GM23248 (cell line): ENCODE results near the gene C2CD2L. TPM values are rescaled to one million over a fixed set of nuclear protein-coding genes. Genes with fewer than 3 reads are reported as not detected.
A peak's percentile ranks its signal among the peaks of the same experiment; 100 is the strongest.

ENCODE experiments used
- DNase-seq: peaks from one replicate; pipeline ENCODE4 v3.0.0-alpha.2; 2015
- H2AFZ ChIP-seq: fragments of 200-600 bp; sonication (generic); 2 replicates; pipeline ENCODE4 v1.6.1; 2016; ENCODE audit warnings: antibody characterized with exemption
- H3F3A ChIP-seq: fragments of 200-600 bp; sonication (generic); 2 replicates; pipeline ENCODE4 v1.6.1; 2016; ENCODE audit warnings: mild to moderate bottlenecking, antibody characterized with exemption, mixed run types; ENCODE audit not compliant: insufficient read depth
- H3K27ac ChIP-seq: fragments of 200-600 bp; sonication (generic); 2 replicates; pipeline ENCODE4 v1.5.1; 2016; ENCODE audit warnings: mild to moderate bottlenecking
- H3K27me3 ChIP-seq: fragments of 200-600 bp; sonication (generic); replicated peaks from 2 replicates; pipeline ENCODE4 v1.6.1; 2016; ENCODE audit warnings: mild to moderate bottlenecking; ENCODE audit not compliant: insufficient read depth
- H3K36me3 ChIP-seq: fragments of 200-600 bp; sonication (generic); 2 replicates; pipeline ENCODE4 v1.6.1; 2016; ENCODE audit warnings: low read depth, mild to moderate bottlenecking
- H3K4me1 ChIP-seq: fragments of 200-600 bp; sonication (generic); 2 replicates; pipeline ENCODE4 v1.6.1; 2016; ENCODE audit warnings: mild to moderate bottlenecking; ENCODE audit not compliant: insufficient read depth
- H3K4me2 ChIP-seq: fragments of 200-600 bp; sonication (generic); one replicate; pipeline ENCODE4 v1.6.1; 2016; ENCODE audit warnings: mild to moderate bottlenecking; ENCODE audit not compliant: unreplicated experiment
- H3K4me3 ChIP-seq: fragments of 200-600 bp; sonication (generic); 2 replicates; pipeline ENCODE4 v1.5.1; 2016; ENCODE audit warnings: mild to moderate bottlenecking
- H3K79me2 ChIP-seq: fragments of 200-600 bp; sonication (generic); 2 replicates; pipeline ENCODE4 v1.6.1; 2016; ENCODE audit warnings: mild to moderate bottlenecking; ENCODE audit not compliant: insufficient read depth
- H3K9ac ChIP-seq: fragments of 200-600 bp; sonication (generic); 2 replicates; pipeline ENCODE4 v1.6.1; 2016; ENCODE audit warnings: mild to moderate bottlenecking
- H3K9me2 ChIP-seq: fragments of 200-600 bp; sonication (generic); 2 replicates; pipeline ENCODE4 v1.6.1; 2016; ENCODE audit warnings: mixed run types, mild to moderate bottlenecking, moderate library complexity; ENCODE audit not compliant: insufficient read depth
- H3K9me3 ChIP-seq: fragments of 200-600 bp; sonication (generic); one replicate; pipeline ENCODE4 v1.6.1; 2017; ENCODE audit warnings: low read depth
- H4K20me1 ChIP-seq: fragments of 200-600 bp; sonication (generic); 2 replicates; pipeline ENCODE4 v1.6.0; 2016; ENCODE audit not compliant: insufficient read depth
- EZH2 ChIP-seq: fragments of 200-600 bp; sonication (generic); IDR thresholded peaks from 2 replicates; pipeline ENCODE4 v1.6.1; 2018; ENCODE audit warnings: antibody characterized with exemption, mild to moderate bottlenecking; ENCODE audit not compliant: insufficient read depth, poor library complexity, severe bottlenecking
- EZH2phosphoT487 ChIP-seq: fragments of 200-600 bp; sonication (generic); IDR thresholded peaks from 2 replicates; pipeline ENCODE4 v1.6.1; 2018; ENCODE audit warnings: antibody characterized with exemption, moderate library complexity, mild to moderate bottlenecking, low read depth; ENCODE audit not compliant: insufficient read depth
- WGBS, 2 experiments: methylation state at CpG; one replicate each; pipeline ENCODE4 v1.1.6; 2015 to 2017; ENCODE audit warnings: low lambda C conversion rate in 2 of 2, low coverage in 1 of 2; ENCODE audit errors: missing lambda C conversion rate in 2 of 2; 5-methylcytosine and 5-hydroxymethylcytosine counted together
- in situ Hi-C: fragments of 300-500 bp; cut with MboI; formaldehyde crosslinking; loops from 2 replicates; pipeline ENCODE4 v1.15.0; 2020
- polyA plus RNA-seq: library from polyadenylated mRNA; unstranded; fragments of >200 nt; fragmentation: Nextera tagmentation; extraction: Ambion mirVana; gene quantifications from 2 replicates; pipeline ENCODE4 v1.2.1, GENCODE V29; 2016
- total RNA-seq: library from RNA; depleted of rRNA; stranded (reverse); fragments of >200 nt; shearing (Covaris generic); gene quantifications from 2 replicates; pipeline ENCODE4 v1.2.3, GENCODE V29; 2014

The C2CD2L gene
- total and polyA plus RNA-seq, 2 experiments from 2014 or later = 2.6 to 4.1 TPM

DNA sequence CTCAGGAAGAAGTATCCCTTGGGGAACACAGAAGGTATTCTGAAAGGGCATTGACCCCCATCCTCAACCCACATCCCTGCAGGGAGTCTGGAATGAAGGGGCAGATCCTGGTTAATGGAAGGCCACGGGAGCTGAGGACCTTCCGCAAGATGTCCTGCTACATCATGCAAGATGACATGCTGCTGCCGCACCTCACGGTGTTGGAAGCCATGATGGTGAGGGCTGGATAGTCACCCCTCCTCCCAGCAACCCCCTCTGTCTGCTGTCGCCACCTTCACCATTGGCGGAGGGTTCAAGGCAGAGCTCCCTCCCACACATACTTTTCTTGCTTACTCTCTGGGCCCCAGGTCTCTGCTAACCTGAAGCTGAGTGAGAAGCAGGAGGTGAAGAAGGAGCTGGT, 47.0 kb downstream of the C2CD2L start:
- Histone ChIP-seq H3K4me2 (no peak overlapping the region), H4K20me1 (no peaks in the 10 kb centered on the region), H3K9me2 (no peaks in the 10 kb centered on the region), H3K9me3 (no peaks in the 10 kb centered on the region), H3K4me1 (no peaks in the 10 kb centered on the region), H3K27ac (no peak overlapping the region), H3K27me3 (peaks cover 32% of the 10 kb centered on the region; the same call in 1 of the 2 replicates), H3K4me3 (no peak overlapping the region), H3K36me3 (no peaks in the 10 kb centered on the region), H3K9ac (no peak overlapping the region), H3K79me2 (no peaks in the 10 kb centered on the region), H2AFZ (no peak overlapping the region), H3F3A (no peaks in the 10 kb centered on the region)
- in situ Hi-C loops = no loop called here
- 81 to 84% methylated on average over 6 of the region's 6 CpGs for WGBS, 2 experiments
- no peak for DNase-seq
- no peak for TF ChIP-seq EZH2phosphoT487
- no peak for TF ChIP-seq EZH2

- 30 to 32% methylated on average over 8 of the region's 8 CpGs for WGBS, 2 experiments
- peak; percentile 35 for DNase-seq
Observed at GRCh38 chr11:119155733-119156492, 48.8 kb downstream of the C2CD2L start.

DNA sequence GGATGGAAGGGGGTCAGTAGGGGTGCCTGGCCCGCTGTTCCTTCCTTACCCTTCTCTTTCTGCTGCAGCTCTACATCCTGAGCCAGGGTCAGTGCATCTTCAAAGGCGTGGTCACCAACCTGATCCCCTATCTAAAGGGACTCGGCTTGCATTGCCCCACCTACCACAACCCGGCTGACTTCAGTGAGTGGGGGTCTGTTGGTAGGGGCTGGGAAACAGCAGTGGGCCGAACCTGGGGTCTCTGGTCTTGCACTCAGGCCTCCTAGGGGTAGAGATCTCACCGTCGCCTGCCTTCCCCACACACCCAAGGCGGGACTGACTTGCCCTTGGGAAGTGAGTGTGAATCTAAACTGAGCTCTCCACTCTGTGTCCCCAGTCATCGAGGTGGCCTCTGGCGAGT, 49.4 kb downstream of the C2CD2L start:
- no peaks in the 10 kb centered on the region for H3K9me3 ChIP-seq
- DNase-seq = no peak
- no peaks in the 10 kb centered on the region for H4K20me1 ChIP-seq
- H3K36me3 ChIP-seq = no peaks in the 10 kb centered on the region
- in situ Hi-C loops = no loop called here
- no peak overlapping the region for H3K27ac ChIP-seq
- H3K4me3 ChIP-seq = no peak overlapping the region
- no peak overlapping the region for H3K9ac ChIP-seq
- TF ChIP-seq EZH2phosphoT487 = no peak
- TF ChIP-seq EZH2 = no peak
- 67 to 75% methylated on average over 10 of the region's 10 CpGs for WGBS, 2 experiments
- H3K9me2 ChIP-seq = no peaks in the 10 kb centered on the region
- no peaks in the 10 kb centered on the region for H3F3A ChIP-seq
- no peaks in the 10 kb centered on the region for H3K79me2 ChIP-seq
- H3K4me1 ChIP-seq = no peaks in the 10 kb centered on the region
- no peak overlapping the region for H3K4me2 ChIP-seq
- H3K27me3 ChIP-seq = peaks cover 21% of the 10 kb centered on the region; the same call in 1 of the 2 replicates
- H2AFZ ChIP-seq = no peak overlapping the region

More at GRCh38 chr11:119155733-119156492, 48.8 kb downstream of the C2CD2L start:
- H2AFZ ChIP-seq = no peak overlapping the region
- no peak overlapping the region for H3K4me2 ChIP-seq
- no peaks in the 10 kb centered on the region for H3K9me2 ChIP-seq
- in situ Hi-C loops = no loop called here
- H3K9me3 ChIP-seq = no peaks in the 10 kb centered on the region
- H4K20me1 ChIP-seq = no peaks in the 10 kb centered on the region
- no peak overlapping the region for H3K9ac ChIP-seq
- peaks cover 25% of the 10 kb centered on the region; the same call in 1 of the 2 replicates for H3K27me3 ChIP-seq
- no peaks in the 10 kb centered on the region for H3K79me2 ChIP-seq
- no peaks in the 10 kb centered on the region for H3K36me3 ChIP-seq
- H3K4me1 ChIP-seq = no peaks in the 10 kb centered on the region
- no peaks in the 10 kb centered on the region for H3F3A ChIP-seq
- no peak overlapping the region for H3K27ac ChIP-seq
- TF ChIP-seq EZH2phosphoT487 = no peak
- no peak for TF ChIP-seq EZH2
- H3K4me3 ChIP-seq = no peak overlapping the region

DNA sequence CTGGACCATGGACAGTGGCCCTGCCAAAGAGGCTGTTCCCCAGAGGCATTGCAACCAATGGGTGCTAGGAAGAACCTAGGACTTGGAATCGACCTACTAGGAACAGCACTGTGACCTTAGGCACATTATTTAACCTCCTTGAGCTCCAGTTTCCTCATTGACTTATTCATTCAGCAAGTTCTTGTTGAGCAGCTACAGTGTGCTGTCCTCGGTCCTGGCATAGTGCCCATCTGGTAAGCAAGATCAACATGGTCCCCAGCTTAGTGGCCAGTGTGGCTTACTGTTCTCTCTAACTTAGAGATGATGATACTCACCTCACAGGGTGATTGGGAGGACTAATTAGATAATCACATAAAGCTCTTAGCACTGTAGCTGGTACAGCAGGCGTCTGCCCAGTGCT, 49.9 kb downstream of the C2CD2L start:
- Histone ChIP-seq H3F3A (no peaks in the 10 kb centered on the region), H2AFZ (no peak overlapping the region), H3K9ac (no peak overlapping the region), H3K4me2 (no peak overlapping the region), H3K4me1 (no peaks in the 10 kb centered on the region), H3K9me3 (no peaks in the 10 kb centered on the region), H3K36me3 (no peaks in the 10 kb centered on the region), H3K27ac (no peak overlapping the region), H3K9me2 (no peaks in the 10 kb centered on the region), H3K79me2 (no peaks in the 10 kb centered on the region), H3K27me3 (peaks cover 19% of the 10 kb centered on the region; the same call in 1 of the 2 replicates), H4K20me1 (no peaks in the 10 kb centered on the region), H3K4me3 (no peak overlapping the region)
- TF ChIP-seq EZH2phosphoT487 (no peak), EZH2 (no peak)
- in situ Hi-C loops = no loop called here
- WGBS, 2 experiments = 35 to 36% methylated on average over 3 of the region's 3 CpGs
- no peak for DNase-seq
